Measurements from ENCODE around the gene NDUFAF8.
"Not testable (repeated sequence)": the region's sequence is repeated elsewhere in the genome, so short reads cannot be mapped to it uniquely, and the experiment has no call there.

DNA sequence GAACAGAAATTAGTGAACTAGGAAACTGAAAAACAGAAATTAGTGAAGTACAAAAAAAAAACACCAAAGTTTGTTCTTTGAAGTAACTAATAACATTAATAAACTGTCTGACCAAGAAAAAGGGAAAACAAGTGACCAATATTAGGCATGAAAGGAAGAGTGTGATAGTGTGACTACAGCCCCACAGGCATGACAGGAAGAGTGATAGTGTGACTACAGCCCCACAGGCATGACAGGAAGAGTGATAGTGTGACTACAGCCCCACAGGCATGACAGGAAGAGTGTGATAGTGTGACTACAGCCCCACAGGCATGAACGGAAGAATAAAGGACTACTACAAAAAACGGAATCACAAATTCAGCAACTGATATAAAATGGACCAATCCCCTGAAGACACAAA is 11.5 kb upstream of the NDUFAF8 start:
- TF ChIP-seq, protein P1, sequence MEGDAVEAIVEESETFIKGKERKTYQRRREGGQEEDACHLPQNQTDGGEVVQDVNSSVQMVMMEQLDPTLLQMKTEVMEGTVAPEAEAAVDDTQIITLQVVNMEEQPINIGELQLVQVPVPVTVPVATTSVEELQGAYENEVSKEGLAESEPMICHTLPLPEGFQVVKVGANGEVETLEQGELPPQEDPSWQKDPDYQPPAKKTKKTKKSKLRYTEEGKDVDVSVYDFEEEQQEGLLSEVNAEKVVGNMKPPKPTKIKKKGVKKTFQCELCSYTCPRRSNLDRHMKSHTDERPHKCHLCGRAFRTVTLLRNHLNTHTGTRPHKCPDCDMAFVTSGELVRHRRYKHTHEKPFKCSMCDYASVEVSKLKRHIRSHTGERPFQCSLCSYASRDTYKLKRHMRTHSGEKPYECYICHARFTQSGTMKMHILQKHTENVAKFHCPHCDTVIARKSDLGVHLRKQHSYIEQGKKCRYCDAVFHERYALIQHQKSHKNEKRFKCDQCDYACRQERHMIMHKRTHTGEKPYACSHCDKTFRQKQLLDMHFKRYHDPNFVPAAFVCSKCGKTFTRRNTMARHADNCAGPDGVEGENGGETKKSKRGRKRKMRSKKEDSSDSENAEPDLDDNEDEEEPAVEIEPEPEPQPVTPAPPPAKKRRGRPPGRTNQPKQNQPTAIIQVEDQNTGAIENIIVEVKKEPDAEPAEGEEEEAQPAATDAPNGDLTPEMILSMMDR (IDR thresholded peaks at IDR 0.05) = not testable (repeated sequence)
- not testable (repeated sequence) for TF ChIP-seq POLR2A (IDR thresholded peaks at IDR 0.05)
